GM12878 (cell line): Measurements from ENCODE around the gene GRIK3. TPM values are rescaled to one million over a fixed set of nuclear protein-coding genes. Genes with fewer than 3 reads are reported as not detected.

Source experiments
- ATAC-seq: fragments of 200-7000 bp; cut with Tn5 transposase; 3 replicates; pipeline ENCODE4 v1.9.1; 2020; ENCODE audit warnings: mild to moderate bottlenecking, moderate library complexity
- BruUV-seq: library from RNA; stranded (reverse); fragments of 400-500 nt; replicated peaks from 2 replicates; lab custom pipeline; 2021; lab: Mats Ljungman, UMichigan
- CTCF ChIA-PET: fragments of 300-600 bp; sonication (Branson Sonifier 250); formaldehyde crosslinking; extraction: SDS; loops from one replicate; lab custom pipeline; 2021; ENCODE audit warnings: inconsistent platforms; lab: Yijun Ruan, JAX
- POLR2A ChIA-PET: fragments of 350-600 bp; formaldehyde crosslinking; extraction: SDS; loops from one replicate; lab custom pipeline; 2021; ENCODE audit warnings: inconsistent platforms; lab: Charles Lee
- RAD21 ChIA-PET: fragments of 300-600 bp; sonication (Branson Sonifier 250); formaldehyde crosslinking; loops from one replicate; lab custom pipeline; 2023; ENCODE audit warnings: antibody characterized with exemption; ENCODE audit not compliant: unreplicated experiment; lab: Charles Lee
- SMC1A ChIA-PET: fragments of 300-600 bp; sonication (Branson Sonifier 250); formaldehyde crosslinking; loops from one replicate; lab custom pipeline; 2023; ENCODE audit not compliant: unreplicated experiment, uncharacterized antibody; lab: Charles Lee
- DNase-seq: peaks from one replicate; pipeline ENCODE4 v3.0.0-alpha.2; 2011; ENCODE audit warnings: low read depth, low spot score
- FAIRE-seq: peaks from 3 replicates; lab custom pipeline; 2011; peaks lifted over from hg19 to GRCh38; lab: Jason Lieb, UNC
- H2AFZ ChIP-seq: 2 replicates; pipeline ENCODE4 v1.6.0; 2011; ENCODE audit warnings: low read depth, low read length, control low read depth; ENCODE audit not compliant: control insufficient read depth
- H3K27ac ChIP-seq: 2 replicates; pipeline ENCODE4 v1.5.1; 2011; ENCODE audit warnings: control low read depth; ENCODE audit not compliant: control insufficient read depth, insufficient read depth
- H3K27me3 ChIP-seq, 2 experiments: replicated peaks in 1 of 2; 2 replicates each; pipeline versions ENCODE4 v1.6.0 to v1.6.1; 2011; ENCODE audit warnings: low read length in 1 of 2; ENCODE audit not compliant: control insufficient read depth in 2 of 2, insufficient read depth in 2 of 2
- H3K36me3 ChIP-seq, 2 experiments: 2 replicates each; pipeline ENCODE4 v1.5.1; 2011; ENCODE audit warnings: low read length in 1 of 2; ENCODE audit not compliant: control insufficient read depth in 2 of 2, insufficient read depth in 2 of 2
- H3K4me1 ChIP-seq: 2 replicates; pipeline ENCODE4 v1.6.1; 2011; ENCODE audit warnings: mild to moderate bottlenecking, low read length, moderate library complexity, mixed read lengths; ENCODE audit not compliant: control insufficient read depth, insufficient read depth
- H3K4me2 ChIP-seq: 2 replicates; pipeline ENCODE4 v1.6.0; 2011; ENCODE audit warnings: control low read depth; ENCODE audit not compliant: control insufficient read depth, insufficient read depth
- H3K4me3 ChIP-seq: fragments of 200-600 bp; sonication (generic); 2 replicates; pipeline ENCODE4 v1.5.1; 2016
- H3K79me2 ChIP-seq: 2 replicates; pipeline ENCODE4 v1.6.0; 2011; ENCODE audit warnings: low read length; ENCODE audit not compliant: control insufficient read depth, insufficient read depth
- H3K9ac ChIP-seq: 2 replicates; pipeline ENCODE4 v1.8.0; 2011; ENCODE audit warnings: low read length, control low read depth, mixed read lengths; ENCODE audit not compliant: control insufficient read depth, insufficient read depth
- H3K9me3 ChIP-seq: replicated peaks from 3 replicates; pipeline ENCODE4 v1.5.1; 2011; ENCODE audit warnings: mild to moderate bottlenecking, low read length; ENCODE audit not compliant: control insufficient read depth, insufficient read depth
- H4K20me1 ChIP-seq: 2 replicates; pipeline ENCODE4 v1.6.0; 2011; ENCODE audit not compliant: control insufficient read depth, insufficient read depth
- ATF7 ChIP-seq: fragments of 450-650 bp; IDR thresholded peaks from 2 replicates; pipeline ENCODE4 v1.6.1; 2016; ENCODE audit warnings: low read depth, mild to moderate bottlenecking
- CBX5 ChIP-seq: sonication (generic); IDR thresholded peaks from 2 replicates; pipeline ENCODE4 v1.6.1; 2016; ENCODE audit warnings: low read depth, moderate library complexity, mild to moderate bottlenecking, inconsistent platforms
- CEBPB ChIP-seq, 2 experiments: fragments of 150-350 bp in 1 of 2; IDR thresholded peaks; 2 replicates each; pipeline ENCODE4 v1.6.1; 2012 to 2014; ENCODE audit warnings: low read depth in 2 of 2, low read length in 2 of 2, borderline replicate concordance in 1 of 2, inconsistent platforms in 1 of 2
- EED ChIP-seq: sonication (generic); IDR thresholded peaks from 2 replicates; pipeline ENCODE4 v1.6.1; 2016; ENCODE audit warnings: antibody characterized with exemption, low read depth
- HDGF ChIP-seq: fragments of 450-650 bp; IDR thresholded peaks from 2 replicates; pipeline ENCODE4 v1.6.1; 2016; ENCODE audit warnings: antibody characterized with exemption
- MYB ChIP-seq: fragments of 150-350 bp; IDR thresholded peaks from 2 replicates; pipeline ENCODE4 v1.6.1; 2014; ENCODE audit warnings: mild to moderate bottlenecking, low read depth, low read length, borderline replicate concordance
- NBN ChIP-seq: fragments of 450-650 bp; IDR thresholded peaks from 2 replicates; pipeline ENCODE4 v1.6.1; 2016
- NFIC ChIP-seq: IDR thresholded peaks from 2 replicates; pipeline ENCODE4 v1.6.1; 2012; ENCODE audit warnings: low read depth, mild to moderate bottlenecking, inconsistent platforms, low read length, moderate library complexity
- NR2C2 ChIP-seq: IDR thresholded peaks from 2 replicates; pipeline ENCODE4 v1.6.1; 2011; ENCODE audit warnings: borderline replicate concordance, low read depth; ENCODE audit not compliant: control insufficient read depth, insufficient read length
- NR2F1 ChIP-seq: fragments of 450-650 bp; conservative IDR thresholded peaks from 2 replicates; pipeline ENCODE4 v1.6.1; 2017; ENCODE audit warnings: mild to moderate bottlenecking
- PBX3 ChIP-seq: IDR thresholded peaks from 2 replicates; pipeline ENCODE4 v1.6.1; 2011; ENCODE audit warnings: mild to moderate bottlenecking, low read depth, low read length, moderate library complexity; ENCODE audit not compliant: insufficient replicate concordance
- SMAD5 ChIP-seq: IDR thresholded peaks from 2 replicates; pipeline ENCODE4 v1.6.1; 2016; ENCODE audit warnings: antibody characterized with exemption, low read depth
- SUZ12 ChIP-seq: fragments of 200-600 bp; sonication (generic); IDR thresholded peaks from one replicate; pipeline ENCODE4 v1.6.1; 2018; ENCODE audit warnings: antibody characterized with exemption, mild to moderate bottlenecking; ENCODE audit not compliant: unreplicated experiment
- ZNF217 ChIP-seq: fragments of 450-650 bp; IDR thresholded peaks from 2 replicates; pipeline ENCODE4 v1.6.1; 2017; ENCODE audit warnings: antibody characterized with exemption, mild to moderate bottlenecking
- ZNF622 ChIP-seq: fragments of 450-650 bp; IDR thresholded peaks from 2 replicates; pipeline ENCODE4 v1.6.1; 2017; ENCODE audit warnings: mild to moderate bottlenecking, inconsistent platforms
- WGBS: methylation state at CpG from one replicate; pipeline ENCODE4 v1.1.6; 2016; ENCODE audit warnings: low lambda C conversion rate; ENCODE audit not compliant: insufficient replicate concordance, insufficient coverage; ENCODE audit errors: missing lambda C conversion rate; 5-methylcytosine and 5-hydroxymethylcytosine counted together
- in situ Hi-C: fragments of 300-500 bp; cut with MboI; formaldehyde crosslinking; loops from 9 replicates; pipeline ENCODE4 v1.14.3; 2018; ENCODE audit warnings: mixed read lengths
- intact Hi-C: fragments of 100-400 bp; cut with micrococcal nuclease; formaldehyde crosslinking; loops from one replicate; pipeline ENCODE4 v1.14.2; 2022; ENCODE audit not compliant: unreplicated experiment
- polyA plus RNA-seq, 11 experiments: library from polyadenylated mRNA; depleted of rRNA in 4 of 11; unstranded in 6 of 11; stranded (reverse) in 5 of 11; fragments of >200 nt; fragmentation: Nextera tagmentation in 4 of 11; fragmentation: Illumina TruSeq in 1 of 11; extraction: Ambion mirVana in 4 of 11; extraction: Trizol in 1 of 11; gene quantifications; 1 replicate in 1 of 11; 2 replicates in 10 of 11; pipeline versions ENCODE4 v1.2.1 to v1.2.3, GENCODE V29; 2011 to 2016; ENCODE audit warnings: inconsistent platforms in 2 of 11, missing spikeins in 2 of 11, low read depth in 1 of 11
- total RNA-seq, 4 experiments: library from RNA; depleted of rRNA in 3 of 4; stranded (reverse); fragments of >200 nt in 3 of 4; fragmentation: Illumina TruSeq in 1 of 4; extraction: Trizol in 1 of 4; gene quantifications; 2 replicates each; pipeline versions ENCODE4 v1.2.1 to v1.2.3, GENCODE V29; 2013 to 2021
- TF ChIP-seq, protein P1 (sequence below): IDR thresholded peaks from 2 replicates; pipeline ENCODE4 v1.6.1; 2012; ENCODE audit warnings: low read depth, low read length, improper control_type of control experiment
- TF ChIP-seq, protein P2 (sequence below): fragments of 450-650 bp; IDR thresholded peaks from 2 replicates; pipeline ENCODE4 v1.6.1; 2016; ENCODE audit warnings: mild to moderate bottlenecking, moderate library complexity, borderline replicate concordance
- TF ChIP-seq, protein P3 (sequence below): fragments of 450-650 bp; IDR thresholded peaks from 2 replicates; pipeline ENCODE4 v1.6.1; 2017; ENCODE audit warnings: mild to moderate bottlenecking, low read depth, inconsistent platforms; ENCODE audit not compliant: poor library complexity, severe bottlenecking

Gene GRIK3
- total and polyA plus RNA-seq, 10 of the 15 experiments (the other 5 are each of a cell fraction or from before 2014, with no cell fraction given): not detected

GRCh38 chr1:36834586-36834985 lies 199.7 kb downstream of the GRIK3 start:
- ChIA-PET CTCF (no interaction called here), RAD21 (no interaction called here), POLR2A (no interaction called here), SMC1A (no interaction called here)
- H3K27ac ChIP-seq: no peak overlapping the region
- in situ Hi-C loops (no loop called here), intact Hi-C loops (no loop called here)
- H3K9ac ChIP-seq: no peak overlapping the region
- H3K79me2 ChIP-seq: no peaks in the 10 kb centered on the region
- no peaks in the 10 kb centered on the region for H3K36me3 ChIP-seq
- H2AFZ ChIP-seq: no peak overlapping the region
- H3K4me2 ChIP-seq: no peak overlapping the region
- no TSS peak for BruUV-seq
- DNase-seq (no peak), ATAC-seq (no peak), FAIRE-seq (no peak)
- no peaks in the 10 kb centered on the region for H3K9me3 ChIP-seq
- H4K20me1 ChIP-seq: no peaks in the 10 kb centered on the region; the same call in 1 of the 2 replicates
- no peak overlapping the region for H3K4me3 ChIP-seq
- H3K4me1 ChIP-seq: no peaks in the 10 kb centered on the region
- 13% methylated on average over 5 of the region's 5 CpGs for WGBS
- peaks cover 0 to 2% of the 10 kb centered on the region in 2 experiments; a peak in 2 of 4 replicates for H3K27me3 ChIP-seq
- TF ChIP-seq, protein P1, sequence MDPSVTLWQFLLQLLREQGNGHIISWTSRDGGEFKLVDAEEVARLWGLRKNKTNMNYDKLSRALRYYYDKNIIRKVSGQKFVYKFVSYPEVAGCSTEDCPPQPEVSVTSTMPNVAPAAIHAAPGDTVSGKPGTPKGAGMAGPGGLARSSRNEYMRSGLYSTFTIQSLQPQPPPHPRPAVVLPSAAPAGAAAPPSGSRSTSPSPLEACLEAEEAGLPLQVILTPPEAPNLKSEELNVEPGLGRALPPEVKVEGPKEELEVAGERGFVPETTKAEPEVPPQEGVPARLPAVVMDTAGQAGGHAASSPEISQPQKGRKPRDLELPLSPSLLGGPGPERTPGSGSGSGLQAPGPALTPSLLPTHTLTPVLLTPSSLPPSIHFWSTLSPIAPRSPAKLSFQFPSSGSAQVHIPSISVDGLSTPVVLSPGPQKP: no peak
- no peak for TF ChIP-seq SUZ12
- TF ChIP-seq ZNF217: no peak
- TF ChIP-seq NR2F1: no peak
- TF ChIP-seq SMAD5: no peak
- no peak for TF ChIP-seq CEBPB (IDR thresholded peaks at IDR 0.05; ENCODE audit: borderline replicate concordance in 1 of 2, low read depth in 2 of 2, low read length in 2 of 2)
- TF ChIP-seq, protein P2, sequence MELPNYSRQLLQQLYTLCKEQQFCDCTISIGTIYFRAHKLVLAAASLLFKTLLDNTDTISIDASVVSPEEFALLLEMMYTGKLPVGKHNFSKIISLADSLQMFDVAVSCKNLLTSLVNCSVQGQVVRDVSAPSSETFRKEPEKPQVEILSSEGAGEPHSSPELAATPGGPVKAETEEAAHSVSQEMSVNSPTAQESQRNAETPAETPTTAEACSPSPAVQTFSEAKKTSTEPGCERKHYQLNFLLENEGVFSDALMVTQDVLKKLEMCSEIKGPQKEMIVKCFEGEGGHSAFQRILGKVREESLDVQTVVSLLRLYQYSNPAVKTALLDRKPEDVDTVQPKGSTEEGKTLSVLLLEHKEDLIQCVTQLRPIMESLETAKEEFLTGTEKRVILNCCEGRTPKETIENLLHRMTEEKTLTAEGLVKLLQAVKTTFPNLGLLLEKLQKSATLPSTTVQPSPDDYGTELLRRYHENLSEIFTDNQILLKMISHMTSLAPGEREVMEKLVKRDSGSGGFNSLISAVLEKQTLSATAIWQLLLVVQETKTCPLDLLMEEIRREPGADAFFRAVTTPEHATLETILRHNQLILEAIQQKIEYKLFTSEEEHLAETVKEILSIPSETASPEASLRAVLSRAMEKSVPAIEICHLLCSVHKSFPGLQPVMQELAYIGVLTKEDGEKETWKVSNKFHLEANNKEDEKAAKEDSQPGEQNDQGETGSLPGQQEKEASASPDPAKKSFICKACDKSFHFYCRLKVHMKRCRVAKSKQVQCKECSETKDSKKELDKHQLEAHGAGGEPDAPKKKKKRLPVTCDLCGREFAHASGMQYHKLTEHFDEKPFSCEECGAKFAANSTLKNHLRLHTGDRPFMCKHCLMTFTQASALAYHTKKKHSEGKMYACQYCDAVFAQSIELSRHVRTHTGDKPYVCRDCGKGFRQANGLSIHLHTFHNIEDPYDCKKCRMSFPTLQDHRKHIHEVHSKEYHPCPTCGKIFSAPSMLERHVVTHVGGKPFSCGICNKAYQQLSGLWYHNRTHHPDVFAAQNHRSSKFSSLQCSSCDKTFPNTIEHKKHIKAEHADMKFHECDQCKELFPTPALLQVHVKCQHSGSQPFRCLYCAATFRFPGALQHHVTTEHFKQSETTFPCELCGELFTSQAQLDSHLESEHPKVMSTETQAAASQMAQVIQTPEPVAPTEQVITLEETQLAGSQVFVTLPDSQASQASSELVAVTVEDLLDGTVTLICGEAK: no peak
- no peak for TF ChIP-seq NBN
- no peak for TF ChIP-seq NFIC
- TF ChIP-seq, protein P3, sequence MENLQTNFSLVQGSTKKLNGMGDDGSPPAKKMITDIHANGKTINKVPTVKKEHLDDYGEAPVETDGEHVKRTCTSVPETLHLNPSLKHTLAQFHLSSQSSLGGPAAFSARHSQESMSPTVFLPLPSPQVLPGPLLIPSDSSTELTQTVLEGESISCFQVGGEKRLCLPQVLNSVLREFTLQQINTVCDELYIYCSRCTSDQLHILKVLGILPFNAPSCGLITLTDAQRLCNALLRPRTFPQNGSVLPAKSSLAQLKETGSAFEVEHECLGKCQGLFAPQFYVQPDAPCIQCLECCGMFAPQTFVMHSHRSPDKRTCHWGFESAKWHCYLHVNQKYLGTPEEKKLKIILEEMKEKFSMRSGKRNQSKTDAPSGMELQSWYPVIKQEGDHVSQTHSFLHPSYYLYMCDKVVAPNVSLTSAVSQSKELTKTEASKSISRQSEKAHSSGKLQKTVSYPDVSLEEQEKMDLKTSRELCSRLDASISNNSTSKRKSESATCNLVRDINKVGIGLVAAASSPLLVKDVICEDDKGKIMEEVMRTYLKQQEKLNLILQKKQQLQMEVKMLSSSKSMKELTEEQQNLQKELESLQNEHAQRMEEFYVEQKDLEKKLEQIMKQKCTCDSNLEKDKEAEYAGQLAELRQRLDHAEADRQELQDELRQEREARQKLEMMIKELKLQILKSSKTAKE: no peak
- TF ChIP-seq NR2C2: no peak
- no peak for TF ChIP-seq ATF7
- no peak for TF ChIP-seq PBX3
- no peak for TF ChIP-seq MYB
- TF ChIP-seq HDGF: no peak
- TF ChIP-seq EED: no peak
- TF ChIP-seq ZNF622: no peak
- no peak for TF ChIP-seq CBX5
